Left ventricle myocardium inferior (tissue), 1 donor: ENCODE measurements around the gene SAG. TPM values are rescaled to one million over a fixed set of nuclear protein-coding genes. Genes with fewer than 3 reads are reported as not detected.
"Not testable (repeated sequence)": the region's sequence is repeated elsewhere in the genome, so short reads cannot be mapped to it uniquely, and the experiment has no call there.

ENCODE experiments used
- DNase-seq: peaks from one replicate; pipeline ENCODE4 v3.0.0-alpha.2; 2020
- H3K27ac ChIP-seq: fragments of 200-600 bp; replicated peaks from 2 replicates; pipeline ENCODE4 v1.8.0; 2021
- H3K27me3 ChIP-seq: fragments of 200-600 bp; 2 replicates; pipeline ENCODE4 v1.8.0; 2021; ENCODE audit warnings: low read depth
- H3K36me3 ChIP-seq: fragments of 200-600 bp; 2 replicates; pipeline ENCODE4 v1.8.0; 2021
- H3K4me1 ChIP-seq: fragments of 200-600 bp; 2 replicates; pipeline ENCODE4 v1.8.0; 2021
- H3K4me3 ChIP-seq: fragments of 200-600 bp; 2 replicates; pipeline ENCODE4 v1.8.0; 2021; ENCODE audit warnings: mild to moderate bottlenecking, moderate library complexity
- H3K9me3 ChIP-seq: fragments of 200-600 bp; replicated peaks from 2 replicates; pipeline ENCODE4 v1.8.0; 2021
- CTCF ChIP-seq: fragments of 200-600 bp; IDR thresholded peaks from 2 replicates; pipeline ENCODE4 v1.8.0; 2021; ENCODE audit warnings: antibody characterized with exemption, mild to moderate bottlenecking, borderline replicate concordance
- intact Hi-C: fragments of 100-400 bp; cut with micrococcal nuclease; formaldehyde crosslinking; loops from one replicate; pipeline ENCODE4 v1.11.0; 2022
- total RNA-seq: library from RNA; stranded (reverse); fragmentation: NEBNext Ultra II Directional; extraction: Animal tissue kit (Norgen Biotek cat#: 25700); gene quantifications from one replicate; pipeline ENCODE4 v1.2.1, GENCODE V29; 2021
- donor health status: DM: no; HTN: yes; CAD: no; lungs with severe emphysema.

SAG gene
- total RNA-seq, 1 donor from 2014 or later, result not detected

GRCh38 chr2:233328922-233329321, 21.3 kb downstream of the SAG start:
- Histone ChIP-seq H3K9me3 (no peaks in the 10 kb centered on the region), H3K4me1 (no peaks in the 10 kb centered on the region), H3K27ac (no peak overlapping the region), H3K27me3 (no peaks in the 10 kb centered on the region), H3K4me3 (no peak overlapping the region), H3K36me3 (no peaks in the 10 kb centered on the region)
- intact Hi-C loops, result no loop called here
- no peak for DNase-seq
- no peak for TF ChIP-seq CTCF

- no peak for TF ChIP-seq CTCF
- Histone ChIP-seq H3K27ac (no peak overlapping the region), H3K4me3 (no peak overlapping the region), H3K36me3 (no peaks in the 10 kb centered on the region), H3K4me1 (no peaks in the 10 kb centered on the region), H3K9me3 (no peaks in the 10 kb centered on the region), H3K27me3 (no peaks in the 10 kb centered on the region)
- intact Hi-C loops, result no loop called here
- DNase-seq, result no peak
Measured at GRCh38 chr2:233329489-233330135, 22.0 kb downstream of the SAG start.

GRCh38 chr2:233331536-233331935, 23.9 kb downstream of the SAG start:
- intact Hi-C loops, result no loop called here
- Histone ChIP-seq H3K4me3 (no peak overlapping the region), H3K4me1 (no peaks in the 10 kb centered on the region), H3K36me3 (no peaks in the 10 kb centered on the region), H3K27me3 (no peaks in the 10 kb centered on the region), H3K27ac (peak overlapping the region; percentile 37), H3K9me3 (no peaks in the 10 kb centered on the region)
- TF ChIP-seq CTCF, result no peak
- peak; percentile 55 for DNase-seq

- no peaks in the 10 kb centered on the region for H3K9me3 ChIP-seq
- intact Hi-C loops, result no loop called here
- H3K27me3 ChIP-seq, result no peaks in the 10 kb centered on the region
- H3K4me3 ChIP-seq, result no peak overlapping the region
- no peak for TF ChIP-seq CTCF
- H3K27ac ChIP-seq, result peak overlapping the region; percentile 30
- no peak for DNase-seq
- H3K4me1 ChIP-seq, result no peaks in the 10 kb centered on the region
- H3K36me3 ChIP-seq, result no peaks in the 10 kb centered on the region
Measured at GRCh38 chr2:233332125-233332524, 24.5 kb downstream of the SAG start.

- intact Hi-C loops, result no loop called here
Measured at GRCh38 chr2:233334915-233335314, 27.3 kb downstream of the SAG start.

GRCh38 chr2:233336091-233336490, 28.5 kb downstream of the SAG start:
- H3K4me1 ChIP-seq, H3K27ac ChIP-seq, DNase-seq, H3K36me3 ChIP-seq, intact Hi-C loops, H3K4me3 ChIP-seq, H3K9me3 ChIP-seq: not testable (repeated sequence)
- peaks cover 15% of the 10 kb centered on the region for H3K27me3 ChIP-seq

More at GRCh38 chr2:233334915-233335314, 27.3 kb downstream of the SAG start:
- Histone ChIP-seq H3K27ac (no peak overlapping the region), H3K4me3 (no peak overlapping the region), H3K36me3 (no peaks in the 10 kb centered on the region), H3K27me3 (peaks cover 15% of the 10 kb centered on the region), H3K9me3 (no peaks in the 10 kb centered on the region), H3K4me1 (no peaks in the 10 kb centered on the region)
- DNase-seq, result no peak
- TF ChIP-seq CTCF, result no peak
